ENCODE results near the gene TRAPPC4.
A peak's percentile ranks its signal among the peaks of the same experiment; 100 is the strongest.
"Not testable (repeated sequence)": the region's sequence is repeated elsewhere in the genome, so short reads cannot be mapped to it uniquely, and the experiment has no call there.

Gene TRAPPC4

GRCh38 chr11:119014209-119014924 is 4.2 kb upstream of the TRAPPC4 start:
- in situ Hi-C loops (cut with MboI; ENCODE audit: low sequenced_read_pairs, unreplicated experiment): no loop called here
- peak; percentile 5 for DNase-seq (ENCODE audit: low spot score)
- TF ChIP-seq CTCF (IDR thresholded peaks at IDR 0.05; ENCODE audit: borderline replicate concordance, control extremely low read depth, extremely low read depth, insufficient read depth, missing control alignments): no peak

- in situ Hi-C loops (cut with MboI; ENCODE audit: low sequenced_read_pairs, unreplicated experiment): no loop called here
These were observed 3.4 kb upstream of the TRAPPC4 start for GRCh38 chr11:119015054-119015611.

GRCh38 chr11:119016216-119017009 is 2.2 kb upstream of the TRAPPC4 start:
- no peak for DNase-seq (ENCODE audit: low spot score)
- TF ChIP-seq CTCF (IDR thresholded peaks at IDR 0.05; ENCODE audit: borderline replicate concordance, control extremely low read depth, extremely low read depth, insufficient read depth, missing control alignments): no peak
- in situ Hi-C loops (cut with MboI; ENCODE audit: low sequenced_read_pairs, unreplicated experiment): no loop called here

More at GRCh38 chr11:119015054-119015611, 3.4 kb upstream of the TRAPPC4 start:
- TF ChIP-seq CTCF (IDR thresholded peaks at IDR 0.05; ENCODE audit: borderline replicate concordance, control extremely low read depth, extremely low read depth, insufficient read depth, missing control alignments): no peak
- no peak for DNase-seq (ENCODE audit: low spot score)

GRCh38 chr11:119017377-119017776 is 1.2 kb upstream of the TRAPPC4 start:
- in situ Hi-C loops (cut with MboI; ENCODE audit: low sequenced_read_pairs, unreplicated experiment); DNase-seq (ENCODE audit: low spot score): not testable (repeated sequence)

GRCh38 chr11:119019996-119020395 is 1.4 kb downstream of the TRAPPC4 start:
- TF ChIP-seq CTCF (IDR thresholded peaks at IDR 0.05; ENCODE audit: borderline replicate concordance, control extremely low read depth, extremely low read depth, insufficient read depth, missing control alignments): no peak
- in situ Hi-C loops (cut with MboI; ENCODE audit: low sequenced_read_pairs, unreplicated experiment): no loop called here
- DNase-seq (ENCODE audit: low spot score): peak; percentile 12

- no peak for TF ChIP-seq CTCF (IDR thresholded peaks at IDR 0.05; ENCODE audit: borderline replicate concordance, control extremely low read depth, extremely low read depth, insufficient read depth, missing control alignments)
- in situ Hi-C loops (cut with MboI; ENCODE audit: low sequenced_read_pairs, unreplicated experiment): no loop called here
- DNase-seq (ENCODE audit: low spot score): no peak
These were observed 3.1 kb downstream of the TRAPPC4 start for GRCh38 chr11:119021631-119022030.

- no peak for DNase-seq (ENCODE audit: low spot score)
- in situ Hi-C loops (cut with MboI; ENCODE audit: low sequenced_read_pairs, unreplicated experiment): no loop called here
These were observed 5.2 kb downstream of the TRAPPC4 start for GRCh38 chr11:119023741-119024140.

More at GRCh38 chr11:119023741-119024140, 5.2 kb downstream of the TRAPPC4 start:
- no peak for TF ChIP-seq CTCF (IDR thresholded peaks at IDR 0.05; ENCODE audit: borderline replicate concordance, control extremely low read depth, extremely low read depth, insufficient read depth, missing control alignments)
